HG03565 (cell line): Measurements from ENCODE around the gene TSPAN31.
"Not testable (repeated sequence)": the region's sequence is repeated elsewhere in the genome, so short reads cannot be mapped to it uniquely, and the experiment has no call there.

Experiments
- ATAC-seq: cut with Tn5 transposase; IDR thresholded peaks from one replicate; pipeline ENCODE4 v1.9.1; 2021; ENCODE audit warnings: mild to moderate bottlenecking, moderate library complexity; ENCODE audit not compliant: unreplicated experiment

TSPAN31 gene

DNA sequence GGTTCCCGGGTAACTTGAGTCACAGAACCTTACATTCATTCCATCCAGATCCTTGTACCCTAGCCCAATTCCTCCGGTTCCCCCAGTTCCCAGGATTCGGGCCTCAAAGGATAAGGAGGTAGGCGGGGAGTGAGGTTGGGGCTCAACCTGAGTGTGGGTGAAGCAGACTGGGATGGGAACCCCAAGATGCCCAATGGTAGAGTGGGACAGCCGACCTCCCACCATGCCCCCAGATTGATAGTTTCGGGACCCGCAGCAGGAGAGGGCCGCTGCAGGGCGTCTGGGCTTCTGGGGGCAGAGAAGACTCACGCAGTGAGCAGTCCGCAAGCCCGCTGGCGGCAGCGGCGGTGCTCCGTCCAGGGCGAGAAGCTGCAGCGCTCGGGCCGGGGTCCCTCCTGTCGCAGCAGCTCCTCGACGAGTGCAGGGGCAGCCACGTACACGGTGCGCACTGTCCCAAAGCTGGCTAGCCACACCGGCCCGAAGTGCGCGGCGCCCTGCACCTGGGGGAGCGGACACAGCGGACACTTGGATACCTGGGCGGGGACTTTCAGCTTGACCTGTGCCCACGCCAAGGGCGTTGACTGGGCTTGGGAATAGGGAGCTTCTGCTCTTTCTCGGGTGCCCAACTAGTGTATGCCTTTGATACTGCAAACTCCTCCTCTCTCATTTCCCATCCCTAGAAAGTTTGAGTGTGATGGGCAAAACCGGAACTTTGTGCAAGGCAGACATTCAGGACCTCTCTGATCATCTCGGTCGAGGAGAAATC is 21.0 kb downstream of the TSPAN31 start:
- no peak for ATAC-seq

DNA sequence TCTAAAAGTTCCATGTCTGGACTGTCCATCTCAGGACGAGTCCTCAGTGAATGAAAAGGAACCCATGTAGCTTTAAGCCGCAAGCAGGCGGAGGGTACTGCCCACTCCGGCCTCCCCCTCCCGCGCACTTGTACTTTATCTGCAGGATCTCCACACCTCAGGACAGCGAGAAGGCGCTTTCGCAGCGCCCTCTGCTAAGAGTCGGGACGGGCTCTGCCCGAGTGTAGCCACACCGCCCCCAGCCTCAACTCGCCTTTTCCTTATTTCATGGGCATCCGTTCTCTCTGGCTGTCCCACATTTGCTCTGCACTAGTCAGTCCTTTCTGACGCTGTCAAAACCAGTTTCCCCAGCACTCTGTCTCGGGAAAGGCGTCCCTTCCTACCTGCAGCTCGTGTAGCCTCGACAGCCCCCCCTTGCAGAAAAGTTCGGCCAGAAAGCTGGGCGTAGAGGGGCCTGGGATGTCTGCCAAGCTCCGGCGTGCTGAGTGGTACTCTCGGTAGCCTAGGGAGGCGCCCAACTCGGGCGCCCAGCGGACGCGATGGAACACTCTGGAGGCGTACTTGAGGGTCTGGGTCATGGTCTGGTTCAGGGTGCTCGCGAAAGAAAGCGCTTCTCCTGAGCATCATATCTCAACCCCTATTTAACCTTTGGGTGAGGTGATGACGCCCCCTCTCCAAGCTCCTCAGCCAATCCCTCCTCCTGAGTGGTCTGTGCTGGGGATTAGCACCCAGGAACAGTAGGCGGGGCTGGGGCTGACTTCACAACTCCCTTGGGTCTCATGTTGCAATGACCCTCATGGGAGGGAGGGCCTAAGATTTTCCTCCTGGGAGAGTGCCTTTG is 21.8 kb downstream of the TSPAN31 start, which contains the start of gene CYP27B1:
CYP27B1 (minus strand) TSS at position 615 of the 841 bp plus-strand sequence; CDS start at position 578, 37 bp downstream.
- ATAC-seq = no peak

DNA sequence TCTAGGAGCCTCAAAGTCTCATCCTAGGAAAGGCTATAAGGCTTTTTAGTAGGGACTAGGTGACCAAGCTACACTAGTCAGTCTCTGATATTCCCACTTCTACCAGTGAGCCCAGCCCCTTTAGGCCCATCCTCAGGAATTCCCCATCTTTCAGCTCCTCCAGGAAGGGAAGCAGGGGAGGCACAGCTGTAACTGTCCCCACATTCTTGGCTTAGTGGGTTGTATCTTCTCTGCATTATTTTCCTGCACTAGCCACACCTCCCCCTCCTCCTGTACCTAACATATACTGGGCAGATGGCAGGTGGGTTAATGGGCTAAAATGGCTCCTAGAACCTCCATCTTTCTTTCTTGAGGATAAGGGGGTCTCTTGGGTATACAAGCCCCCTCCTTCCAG is 22.5 kb downstream of the TSPAN31 start:
- no peak for ATAC-seq

DNA sequence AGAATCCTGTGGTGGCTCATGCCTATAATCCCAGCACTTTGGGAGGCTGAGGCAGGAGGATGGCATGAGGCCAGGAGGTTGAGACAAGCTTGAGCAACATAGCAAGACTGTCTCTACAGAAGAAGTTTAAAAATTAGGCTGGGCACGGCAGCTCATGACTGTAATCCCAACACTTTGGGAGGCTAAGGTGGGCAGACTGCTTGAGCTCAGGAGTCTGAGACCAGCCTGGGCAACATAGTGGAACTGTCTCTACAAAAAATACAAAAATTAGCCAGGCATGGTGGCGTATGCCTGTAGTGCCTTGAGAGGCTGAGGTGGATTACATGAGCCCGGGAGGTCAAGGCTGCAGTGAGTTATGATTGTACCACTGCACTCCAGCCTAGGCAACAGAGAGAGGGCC is 23.0 kb downstream of the TSPAN31 start:
- no peak for ATAC-seq

DNA sequence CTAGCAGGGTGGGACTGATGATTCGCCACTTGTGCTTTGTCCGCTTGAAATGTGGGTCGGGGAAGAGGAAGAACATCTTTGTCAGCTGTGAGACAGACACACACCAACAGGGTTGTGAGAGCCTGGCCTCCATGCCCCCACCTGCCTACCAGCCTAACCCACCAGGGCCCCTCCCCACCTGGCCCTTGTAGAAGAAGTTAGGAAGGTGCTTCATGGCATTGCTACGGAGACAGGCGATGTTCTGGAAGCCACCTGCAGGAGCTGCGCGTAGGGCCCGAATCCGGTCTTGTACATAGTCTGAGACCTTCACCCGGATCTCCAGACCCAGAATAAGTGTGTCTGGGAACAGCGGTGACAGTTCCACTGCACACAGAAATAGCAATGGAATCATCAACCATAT is 24.8 kb downstream of the TSPAN31 start:
- no peak for ATAC-seq

DNA sequence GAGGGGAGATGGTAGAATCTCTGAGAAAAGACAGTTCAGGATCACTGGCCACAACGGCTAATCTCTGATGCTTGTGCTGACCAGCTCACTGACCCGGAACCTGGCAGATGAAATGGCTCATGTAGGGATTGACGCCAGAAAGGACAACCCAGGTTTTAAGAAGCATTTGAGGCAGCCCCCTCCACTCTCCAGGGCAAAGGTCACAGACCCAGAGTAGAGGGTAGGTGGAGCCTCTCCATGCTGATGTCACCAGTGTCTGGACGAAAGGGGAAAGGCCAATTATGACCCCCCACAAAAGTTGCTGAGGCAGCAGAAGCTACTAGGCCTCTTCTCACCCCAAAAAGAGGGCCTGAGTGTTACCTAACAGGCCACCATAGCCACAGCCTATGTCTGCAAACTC is 25.9 kb downstream of the TSPAN31 start:
- ATAC-seq = no peak

DNA sequence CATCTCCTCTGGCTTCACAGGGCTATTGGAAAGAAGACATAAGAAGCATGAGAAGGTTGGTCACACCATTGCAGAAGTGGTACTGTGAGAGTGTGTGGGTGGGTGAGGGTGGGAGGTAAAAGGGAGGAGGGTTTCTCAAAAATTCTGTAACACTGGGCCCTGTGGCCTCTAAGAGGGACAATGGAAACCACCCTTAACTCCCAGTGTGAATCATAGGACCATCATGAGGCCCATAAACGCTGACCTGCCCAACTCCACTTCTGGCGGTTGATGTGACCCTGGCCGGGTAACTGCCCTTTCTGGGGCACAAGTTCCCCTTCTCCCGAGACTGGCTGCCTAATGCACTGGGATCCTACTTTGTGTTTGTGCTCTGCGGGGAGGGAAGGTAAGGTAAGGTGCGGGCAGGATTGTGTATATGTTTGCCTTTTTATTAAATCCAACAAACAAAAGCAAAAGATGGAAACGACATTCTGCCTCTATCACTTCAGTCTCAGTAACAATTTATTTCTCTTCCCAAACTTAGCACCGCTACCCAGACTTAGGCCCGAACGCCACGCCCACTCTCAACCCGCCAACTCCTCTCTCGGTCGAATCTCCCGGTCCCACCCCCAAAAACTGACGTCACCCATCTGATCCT is 26.5 kb downstream of the TSPAN31 start:
- ATAC-seq = peak; percentile 55

DNA sequence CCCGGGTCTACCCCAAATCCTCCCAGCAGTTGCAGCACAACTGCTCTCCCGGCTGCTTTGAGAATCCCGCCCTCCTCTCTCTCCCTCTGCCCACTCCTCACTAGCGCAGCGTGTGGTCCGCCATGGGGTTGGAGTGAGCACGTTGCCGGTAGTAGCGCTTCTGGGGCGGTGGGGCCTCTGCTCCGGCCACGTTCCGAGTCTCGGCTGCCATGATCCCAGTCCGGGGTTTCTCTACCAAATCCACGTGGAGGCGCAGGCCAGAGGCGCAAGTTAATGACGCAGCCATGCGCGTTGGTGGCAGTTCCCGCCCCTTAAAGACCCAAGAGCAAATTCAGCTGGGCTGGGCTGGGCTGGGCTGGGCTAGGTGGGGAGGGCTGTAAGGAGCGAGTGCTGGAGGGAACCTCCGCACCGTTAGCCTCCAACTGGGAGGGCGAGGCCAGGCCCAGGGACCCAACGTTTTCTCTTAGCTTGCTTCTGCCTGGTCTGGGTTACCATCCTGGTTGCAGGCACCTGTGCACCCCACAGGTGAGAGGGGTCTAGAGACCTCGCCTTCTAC is 27.1 kb downstream of the TSPAN31 start, which contains the start of gene METTL1:
METTL1 (minus strand) TSS at position 233 of the 556 bp plus-strand sequence; CDS start at position 211, 22 bp downstream.
- ATAC-seq = peak; percentile 77

DNA sequence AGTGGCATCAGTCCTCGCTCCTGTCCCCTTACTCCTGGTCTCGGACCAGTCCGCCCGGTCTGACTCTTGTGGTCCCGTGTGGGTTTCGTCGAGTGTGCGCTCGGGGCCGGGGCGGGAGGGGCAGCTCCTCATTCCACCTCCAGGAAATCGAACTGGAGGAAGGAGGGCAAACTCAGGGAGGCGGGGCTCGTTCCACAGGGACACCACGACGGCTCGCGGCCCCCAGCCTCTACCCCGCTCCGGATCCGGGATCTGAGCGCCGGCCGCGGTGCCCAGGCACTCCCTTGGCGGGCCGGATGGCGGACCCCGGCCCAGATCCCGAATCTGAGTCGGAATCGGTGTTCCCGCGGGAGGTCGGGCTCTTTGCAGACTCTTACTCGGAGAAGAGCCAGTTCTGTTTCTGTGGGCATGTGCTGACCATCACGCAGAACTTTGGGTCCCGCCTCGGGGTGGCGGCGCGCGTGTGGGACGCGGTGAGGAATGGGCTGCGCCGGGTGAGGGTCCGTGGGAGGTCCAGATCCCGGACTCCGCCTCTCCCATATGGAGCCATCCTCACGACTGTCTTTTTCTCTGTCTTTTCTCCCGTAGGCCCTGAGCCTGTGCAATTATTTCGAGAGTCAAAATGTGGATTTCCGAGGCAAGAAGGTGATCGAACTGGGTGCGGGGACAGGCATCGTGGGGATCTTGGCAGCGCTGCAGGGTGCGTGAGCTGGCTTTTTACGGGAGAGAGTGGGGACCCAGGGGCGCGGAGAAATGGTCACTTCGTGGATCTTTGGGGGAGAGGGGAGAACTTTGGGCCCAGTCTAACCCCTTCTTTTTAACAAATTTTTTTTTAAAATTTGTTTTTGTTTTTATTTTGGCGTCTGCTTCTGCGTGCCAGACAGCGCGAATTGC is 27.8 kb downstream of the TSPAN31 start, which contains the start of gene EEF1AKMT3:
EEF1AKMT3 (plus strand) TSS at position 186 of the 894 bp plus-strand sequence; CDS start at position 297, 111 bp downstream.
- peak; percentile 19 for ATAC-seq

DNA sequence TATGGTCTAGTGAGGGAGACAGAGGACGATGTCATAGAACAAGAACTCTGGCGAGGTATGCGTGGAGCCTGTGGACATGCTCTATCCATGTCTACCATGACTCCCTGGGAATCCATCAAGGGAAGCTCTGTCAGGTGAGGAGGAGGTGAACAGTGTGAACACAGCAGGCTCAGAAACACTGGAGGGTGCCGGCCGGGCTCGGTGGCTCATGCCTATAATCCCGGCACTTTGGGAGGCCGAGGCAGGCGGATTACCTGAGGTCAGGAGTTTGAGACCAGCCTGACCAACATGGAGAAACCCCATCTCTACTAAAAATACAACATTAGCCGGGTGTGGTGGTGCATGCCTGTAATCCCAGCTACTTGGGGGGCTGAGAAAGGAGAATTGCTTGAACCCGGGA is 29.8 kb downstream of the TSPAN31 start:
- ATAC-seq = not testable (repeated sequence)

DNA sequence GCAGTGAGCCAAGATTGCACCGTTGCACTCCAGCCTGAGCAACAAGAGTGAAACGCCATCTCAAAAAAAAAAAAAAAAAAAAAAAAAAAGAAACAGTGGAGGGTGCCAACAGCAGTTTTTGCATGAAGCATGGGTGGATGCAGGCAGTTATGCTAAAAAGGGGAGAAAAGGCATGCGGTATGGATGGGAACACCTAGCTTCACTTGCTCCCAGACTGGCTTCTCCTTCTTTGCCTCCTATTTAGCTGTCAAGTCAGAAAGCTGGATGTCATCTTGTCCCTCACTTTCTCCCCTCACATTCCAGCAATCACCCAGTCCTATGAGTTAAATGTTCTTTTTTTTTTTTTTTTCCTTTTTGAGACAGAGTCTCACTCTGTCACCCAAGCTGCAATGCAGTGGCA is 30.2 kb downstream of the TSPAN31 start:
- no peak for ATAC-seq

DNA sequence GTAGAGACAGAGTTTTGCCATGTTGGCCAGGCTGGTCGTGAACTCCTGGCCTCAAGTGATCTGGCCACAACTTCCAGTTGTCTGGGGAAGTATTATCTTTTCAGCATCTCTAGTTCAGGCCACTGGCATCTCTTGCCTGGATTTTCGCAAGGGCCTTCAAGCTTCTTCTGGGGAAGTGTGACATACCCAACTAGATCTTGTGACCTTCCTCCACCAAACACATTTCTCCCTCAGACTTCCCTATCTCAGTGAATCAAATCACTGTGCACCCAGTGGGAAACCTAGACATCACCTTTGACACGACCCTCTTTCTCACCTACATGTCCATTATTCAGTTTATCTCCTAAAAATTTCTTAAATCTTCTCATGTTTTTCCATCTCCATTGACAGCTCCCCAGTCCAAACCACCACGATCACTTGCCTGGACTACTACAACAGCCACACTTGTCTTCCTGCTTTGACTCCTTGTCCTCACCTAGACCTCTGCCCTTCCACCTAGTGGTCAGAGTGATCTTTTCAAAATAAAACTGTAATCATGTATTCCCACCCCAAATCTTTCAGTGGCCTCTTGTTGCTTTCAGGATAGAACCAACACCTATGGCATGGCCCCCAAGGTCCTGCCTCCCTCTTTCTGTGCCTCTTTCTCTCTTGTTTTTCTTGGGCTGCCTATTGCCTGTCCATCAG is 30.9 kb downstream of the TSPAN31 start:
- no peak for ATAC-seq

DNA sequence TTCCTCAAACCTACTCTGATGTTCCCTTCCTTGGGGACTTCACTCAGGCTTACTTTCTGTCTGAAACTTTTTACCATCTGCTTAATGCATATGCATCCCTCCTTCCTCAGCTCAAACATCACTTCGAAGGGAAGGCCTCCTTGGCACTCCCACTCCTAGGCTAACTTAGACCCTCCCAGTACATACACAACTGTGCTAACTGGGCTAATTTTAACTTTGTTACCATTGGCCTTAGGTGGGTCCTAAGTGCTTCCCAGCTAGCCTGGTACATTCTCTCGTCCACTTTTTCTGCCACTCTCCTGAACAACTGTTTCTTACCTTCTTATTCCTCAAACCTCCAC is 31.4 kb downstream of the TSPAN31 start:
- no peak for ATAC-seq

DNA sequence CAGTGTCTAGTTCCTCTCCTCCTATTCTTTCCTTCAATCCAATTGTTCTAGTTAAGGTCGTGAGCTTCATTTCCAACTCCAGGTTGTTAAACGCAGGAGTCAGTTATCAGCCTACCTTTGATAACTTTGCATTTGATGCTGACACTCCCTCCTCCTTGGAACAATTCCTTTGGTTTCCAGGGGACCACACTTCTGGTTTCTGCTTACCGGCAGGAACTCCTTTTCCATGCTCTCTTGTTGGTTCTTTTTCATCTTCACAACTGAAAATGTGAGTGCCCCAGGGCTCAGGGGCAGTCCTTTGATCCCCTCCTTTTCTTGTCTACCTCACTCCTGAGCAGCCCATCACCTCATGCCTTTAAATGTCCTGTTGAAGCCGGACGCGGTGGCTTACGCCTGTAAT is 32.5 kb downstream of the TSPAN31 start:
- no peak for ATAC-seq

DNA sequence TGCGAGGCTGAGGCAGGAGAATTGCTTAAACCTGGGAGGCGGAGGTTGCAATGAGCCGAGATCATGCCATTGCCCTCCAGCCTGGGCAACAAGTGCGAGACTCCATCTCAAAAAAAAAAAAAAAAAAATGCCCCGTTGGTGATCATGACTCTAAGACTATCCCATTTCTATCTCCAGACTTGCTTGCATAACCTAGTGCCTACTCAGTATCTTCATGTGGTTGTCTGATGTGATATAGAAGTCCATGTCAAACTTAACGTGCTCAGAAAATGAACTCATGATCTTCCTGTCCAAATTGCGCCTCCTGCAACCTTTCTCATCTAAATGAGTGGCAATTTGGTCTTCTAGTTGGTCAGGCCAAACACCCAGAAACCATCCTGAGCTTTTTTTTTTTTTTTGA is 33.1 kb downstream of the TSPAN31 start:
- no peak for ATAC-seq

DNA sequence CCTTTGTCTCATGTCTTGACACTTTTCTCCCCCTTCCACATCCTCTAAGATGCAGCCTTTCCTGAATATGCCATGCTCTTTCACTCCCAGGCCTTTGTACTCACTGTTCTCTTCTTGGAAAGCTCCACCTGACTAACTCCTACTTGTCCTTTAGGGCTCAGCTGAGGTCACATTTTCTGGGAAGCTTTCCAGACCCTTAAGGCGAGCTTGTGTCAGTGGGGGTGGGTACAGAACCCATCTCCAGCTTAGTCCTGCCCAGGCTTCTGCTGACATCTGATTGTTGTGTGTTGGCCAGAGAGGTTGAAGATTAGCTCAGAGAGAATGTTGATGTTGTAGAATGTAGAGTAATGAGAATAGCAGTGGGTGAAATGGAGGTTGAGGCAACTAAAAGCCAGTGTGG is 34.9 kb downstream of the TSPAN31 start:
- ATAC-seq = no peak

DNA sequence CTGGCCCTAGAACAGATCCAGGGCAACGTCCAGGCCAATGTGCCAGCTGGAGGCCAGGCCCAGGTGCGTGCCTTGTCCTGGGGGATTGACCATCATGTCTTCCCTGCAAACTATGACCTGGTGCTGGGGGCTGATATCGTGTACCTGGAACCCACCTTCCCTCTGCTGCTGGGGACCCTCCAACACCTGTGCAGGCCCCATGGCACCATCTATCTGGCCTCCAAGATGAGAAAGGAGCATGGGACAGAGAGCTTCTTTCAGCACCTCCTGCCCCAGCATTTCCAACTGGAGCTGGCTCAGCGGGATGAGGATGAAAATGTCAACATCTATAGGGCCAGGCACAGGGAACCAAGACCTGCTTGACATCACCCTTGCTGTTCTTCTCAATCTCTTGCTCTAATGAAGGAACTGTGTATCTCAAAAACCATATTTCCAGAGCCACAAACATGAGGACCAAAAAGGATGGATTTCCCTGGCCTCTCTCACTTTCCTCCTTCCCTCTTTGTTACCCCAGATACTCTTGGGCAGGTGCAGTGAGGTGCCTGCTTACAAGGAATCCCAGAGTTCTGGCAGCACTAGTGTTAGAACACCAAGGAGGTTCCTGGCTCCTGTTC is 35.6 kb downstream of the TSPAN31 start:
- ATAC-seq = no peak

DNA sequence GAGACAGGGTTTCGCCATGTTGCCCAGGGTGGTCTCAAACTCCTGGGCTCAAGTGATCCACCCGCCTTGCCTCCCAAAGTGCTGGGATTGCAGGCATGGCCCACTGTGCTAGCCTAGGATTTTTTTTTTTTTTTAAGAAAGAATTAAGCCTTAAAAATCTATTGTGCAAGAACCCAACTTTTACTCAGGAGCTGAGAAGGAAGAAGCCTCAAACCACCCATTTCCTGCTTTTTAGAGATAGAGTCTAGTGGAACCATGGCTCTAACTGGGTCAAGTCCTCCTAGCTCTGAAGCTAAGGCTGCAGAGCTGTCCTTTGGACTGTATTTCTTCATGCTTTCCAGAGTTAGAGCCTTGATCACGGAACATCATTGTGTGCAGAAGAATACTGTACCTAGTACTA is 36.4 kb downstream of the TSPAN31 start:
- no peak for ATAC-seq

DNA sequence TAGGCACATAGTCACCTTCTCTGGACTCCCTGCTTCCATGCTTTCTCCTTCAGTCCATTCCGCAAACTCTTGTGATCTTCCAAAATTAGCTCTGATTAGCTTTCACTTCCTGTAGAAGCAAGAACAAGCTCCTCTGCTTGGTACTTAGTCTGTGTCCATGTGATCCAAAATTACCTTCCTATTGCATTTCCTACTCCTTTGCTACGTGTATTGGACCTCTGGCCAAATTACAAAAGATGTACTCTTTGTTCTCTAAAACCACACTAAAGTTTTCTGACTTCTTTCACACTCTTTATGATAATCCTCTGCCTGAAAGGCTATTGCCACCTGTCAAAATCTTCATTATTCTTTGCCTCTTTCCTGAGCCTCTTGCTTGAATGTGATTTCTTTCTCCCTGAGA is 37.0 kb downstream of the TSPAN31 start:
- no peak for ATAC-seq
